HUES6 (cell line): ENCODE results near the gene GTPBP2.
"Not testable (repeated sequence)": the region's sequence is repeated elsewhere in the genome, so short reads cannot be mapped to it uniquely, and the experiment has no call there.

Experiments used
- H3K27ac ChIP-seq: 2 replicates; pipeline ENCODE4 v1.7.0; 2013; ENCODE audit warnings: low read depth, mild to moderate bottlenecking, low read length, inconsistent platforms
- H3K27me3 ChIP-seq: 2 replicates; pipeline ENCODE4 v1.6.1; 2013; ENCODE audit warnings: low read length; ENCODE audit not compliant: control insufficient read depth, insufficient read depth
- H3K36me3 ChIP-seq: 2 replicates; pipeline ENCODE4 v1.6.1; 2013; ENCODE audit warnings: low read length; ENCODE audit not compliant: control insufficient read depth, insufficient read depth
- H3K4me1 ChIP-seq: 2 replicates; pipeline ENCODE4 v1.6.1; 2013; ENCODE audit warnings: low read length; ENCODE audit not compliant: control insufficient read depth, insufficient read depth
- H3K4me3 ChIP-seq: 2 replicates; pipeline ENCODE4 v1.5.1; 2013; ENCODE audit warnings: low read depth, low read length
- H3K9ac ChIP-seq: one replicate; pipeline ENCODE4 v1.6.1; 2013; ENCODE audit warnings: mild to moderate bottlenecking, low read length
- H3K9me3 ChIP-seq: 2 replicates; pipeline ENCODE4 v1.6.1; 2013; ENCODE audit warnings: low read depth, low read length; ENCODE audit not compliant: control insufficient read depth, insufficient read depth

GTPBP2 gene

GRCh38 chr6:43669922-43670622 lies 41.0 kb upstream of the GTPBP2 start:
- H3K9ac ChIP-seq, result no peak overlapping the region
- no peak overlapping the region for H3K27ac ChIP-seq
- H3K4me1 ChIP-seq, result peaks cover 32% of the 10 kb centered on the region
- H3K27me3 ChIP-seq, result no peaks in the 10 kb centered on the region
- no peaks in the 10 kb centered on the region for H3K9me3 ChIP-seq
- H3K4me3 ChIP-seq, result no peak overlapping the region
- peaks cover 45% of the 10 kb centered on the region for H3K36me3 ChIP-seq

- Histone ChIP-seq H3K27ac (no peak overlapping the region), H3K4me3 (no peak overlapping the region), H3K27me3 (no peaks in the 10 kb centered on the region), H3K36me3 (peaks cover 37% of the 10 kb centered on the region), H3K9ac (no peak overlapping the region), H3K9me3 (no peaks in the 10 kb centered on the region), H3K4me1 (peaks cover 32% of the 10 kb centered on the region)
Observed at GRCh38 chr6:43669050-43669921, 40.2 kb upstream of the GTPBP2 start.

- Histone ChIP-seq H3K27ac (no peak overlapping the region), H3K9ac (no peak overlapping the region), H3K4me3 (peak overlapping the region; percentile 38)
Observed at GRCh38 chr6:43668151-43669028, 39.3 kb upstream of the GTPBP2 start.

GRCh38 chr6:43667245-43668150 lies 38.4 kb upstream of the GTPBP2 start:
- Histone ChIP-seq H3K4me1 (peaks cover 32% of the 10 kb centered on the region), H3K27me3 (no peaks in the 10 kb centered on the region), H3K36me3 (peaks cover 23% of the 10 kb centered on the region), H3K4me3 (peak overlapping the region; percentile 38), H3K9ac (no peak overlapping the region), H3K27ac (no peak overlapping the region), H3K9me3 (no peaks in the 10 kb centered on the region)

More at GRCh38 chr6:43668151-43669028, 39.3 kb upstream of the GTPBP2 start:
- Histone ChIP-seq H3K4me1 (peaks cover 32% of the 10 kb centered on the region), H3K27me3 (no peaks in the 10 kb centered on the region), H3K36me3 (peaks cover 28% of the 10 kb centered on the region), H3K9me3 (no peaks in the 10 kb centered on the region)

DNA sequence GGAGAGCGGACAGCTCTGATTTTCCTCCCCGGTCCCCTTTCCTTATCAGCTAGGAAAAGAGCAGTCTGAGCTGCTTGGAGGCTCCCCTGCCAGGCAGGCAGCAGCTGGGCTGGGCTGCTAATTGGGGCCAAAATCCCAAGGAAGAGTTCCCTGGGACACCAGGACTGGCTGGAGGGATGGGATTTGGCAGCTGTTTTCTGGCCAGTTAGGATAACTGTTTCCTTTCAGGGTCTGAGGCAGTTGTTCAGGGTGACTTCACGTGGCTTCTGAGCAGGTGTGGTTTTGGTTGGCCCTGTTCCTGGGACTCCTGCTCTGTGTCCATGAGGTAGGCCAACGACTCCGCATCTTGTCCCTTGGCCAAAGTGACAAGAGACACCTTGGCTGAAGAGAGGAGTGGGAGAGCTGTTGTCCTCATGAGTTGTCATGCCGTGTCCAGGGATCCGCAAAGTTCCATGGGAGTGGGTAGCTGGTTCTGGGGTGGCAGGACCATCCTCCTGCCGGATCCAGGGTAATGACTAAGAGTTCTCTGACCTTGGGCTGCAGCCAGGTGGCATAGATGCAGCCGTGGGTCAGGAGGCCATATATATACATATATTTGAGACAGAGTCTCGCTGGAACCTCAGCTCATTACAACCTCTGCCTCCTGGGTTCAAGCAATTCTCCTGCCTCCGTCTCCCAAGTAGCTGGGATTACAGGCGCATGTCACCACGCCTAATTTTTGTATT lies 37.3 kb upstream of the GTPBP2 start:
- Histone ChIP-seq H3K4me1 (peaks cover 32% of the 10 kb centered on the region), H3K36me3 (peaks cover 11% of the 10 kb centered on the region), H3K27me3 (no peaks in the 10 kb centered on the region), H3K27ac (no peak overlapping the region), H3K9me3 (no peaks in the 10 kb centered on the region), H3K4me3 (no peak overlapping the region), H3K9ac (no peak overlapping the region)

GRCh38 chr6:43665376-43665775 lies 36.3 kb upstream of the GTPBP2 start:
- peaks cover 5% of the 10 kb centered on the region; the same call in 1 of the 2 replicates for H3K9me3 ChIP-seq
- H3K27ac ChIP-seq, result no peak overlapping the region
- no peak overlapping the region for H3K9ac ChIP-seq
- H3K4me1 ChIP-seq, result peaks cover 30% of the 10 kb centered on the region
- H3K4me3 ChIP-seq, result no peak overlapping the region
- no peaks in the 10 kb centered on the region for H3K27me3 ChIP-seq
- H3K36me3 ChIP-seq, result 0 out of 2 replicates have a peak, but pooled peaks cover 2% of the 10 kb centered on the region

GRCh38 chr6:43662948-43663347 lies 33.9 kb upstream of the GTPBP2 start:
- H3K9me3 ChIP-seq, result peaks cover 10% of the 10 kb centered on the region; the same call in 1 of the 2 replicates
- H3K4me1 ChIP-seq, H3K27me3 ChIP-seq, H3K36me3 ChIP-seq, H3K4me3 ChIP-seq, H3K27ac ChIP-seq, H3K9ac ChIP-seq: not testable (repeated sequence)

GRCh38 chr6:43658161-43658560 lies 29.1 kb upstream of the GTPBP2 start:
- Histone ChIP-seq H3K4me1 (no peaks in the 10 kb centered on the region), H3K36me3 (no peaks in the 10 kb centered on the region), H3K9me3 (peaks cover 10% of the 10 kb centered on the region; the same call in 1 of the 2 replicates), H3K9ac (no peak overlapping the region), H3K4me3 (no peak overlapping the region), H3K27me3 (no peaks in the 10 kb centered on the region), H3K27ac (no peak overlapping the region)

GRCh38 chr6:43657221-43657802 lies 28.2 kb upstream of the GTPBP2 start:
- Histone ChIP-seq H3K36me3 (no peaks in the 10 kb centered on the region), H3K9ac (no peak overlapping the region), H3K27ac (no peak overlapping the region), H3K27me3 (no peaks in the 10 kb centered on the region), H3K9me3 (peaks cover 10% of the 10 kb centered on the region; the same call in 1 of the 2 replicates), H3K4me1 (no peaks in the 10 kb centered on the region), H3K4me3 (no peak overlapping the region)
